Breast epithelium (tissue), 3 donors: ENCODE results near the gene PWP1.
"Not testable (repeated sequence)": the region's sequence is repeated elsewhere in the genome, so short reads cannot be mapped to it uniquely, and the experiment has no call there.

Experiments
- CTCF ChIP-seq, 3 donors: fragments of 450-650 bp; IDR thresholded peaks; one replicate each; pipeline ENCODE4 v1.5.1; 2016 to 2017; ENCODE audit warnings: antibody characterized with exemption in 3 of 3, mild to moderate bottlenecking in 3 of 3, moderate library complexity in 3 of 3
- POLR2A ChIP-seq: fragments of 450-650 bp; IDR thresholded peaks from one replicate; pipeline ENCODE4 v1.6.1; 2016; ENCODE audit warnings: antibody characterized with exemption, mild to moderate bottlenecking, moderate library complexity

- not testable (repeated sequence) for TF ChIP-seq POLR2A; CTCF (IDR thresholded peaks at IDR 0.05)
These were observed 19.9 kb downstream of the PWP1 start for GRCh38 chr12:107705522-107705921.
